MM.1S (cell line): Measurements from ENCODE around the gene MISP.

ENCODE experiments used
- DNase-seq: peaks from one replicate; pipeline ENCODE4 v3.0.0-alpha.2; 2015
- H2AFZ ChIP-seq: fragments of 300-600 bp; sonication (generic); 2 replicates; pipeline ENCODE4 v1.6.0; 2016; ENCODE audit warnings: antibody characterized with exemption, low read length
- H3F3A ChIP-seq: fragments of 300-600 bp; sonication (generic); 2 replicates; pipeline ENCODE4 v1.6.1; 2016; ENCODE audit warnings: mild to moderate bottlenecking, antibody characterized with exemption, low read length, moderate library complexity, mixed read lengths; ENCODE audit not compliant: insufficient read depth
- H3K27ac ChIP-seq: fragments of 300-600 bp; sonication (generic); 2 replicates; pipeline ENCODE4 v1.5.1; 2016; ENCODE audit warnings: mild to moderate bottlenecking, low read length
- H3K27me3 ChIP-seq: fragments of 300-600 bp; sonication (generic); replicated peaks from 2 replicates; pipeline ENCODE4 v1.6.0; 2016; ENCODE audit warnings: low read length; ENCODE audit not compliant: insufficient read depth
- H3K36me3 ChIP-seq: fragments of 300-600 bp; sonication (generic); replicated peaks from 2 replicates; pipeline ENCODE4 v1.6.1; 2016; ENCODE audit warnings: mild to moderate bottlenecking, low read length, mixed read lengths; ENCODE audit not compliant: insufficient read depth
- H3K4me1 ChIP-seq: fragments of 300-600 bp; sonication (generic); 2 replicates; pipeline ENCODE4 v1.6.1; 2016; ENCODE audit warnings: low read length, mixed read lengths
- H3K4me2 ChIP-seq: fragments of 300-600 bp; sonication (generic); 2 replicates; pipeline ENCODE4 v1.6.0; 2016; ENCODE audit warnings: low read depth, low read length
- H3K4me3 ChIP-seq: fragments of 300-600 bp; sonication (generic); 2 replicates; pipeline ENCODE4 v1.5.1; 2016; ENCODE audit warnings: low read length, mixed read lengths
- H3K79me2 ChIP-seq: fragments of 300-600 bp; sonication (generic); 2 replicates; pipeline ENCODE4 v1.6.1; 2016; ENCODE audit warnings: mixed run types, low read length, mixed read lengths
- H3K9ac ChIP-seq: fragments of 300-600 bp; sonication (generic); 2 replicates; pipeline ENCODE4 v1.6.1; 2016; ENCODE audit warnings: low read length, mixed read lengths
- H3K9me2 ChIP-seq: fragments of 300-600 bp; sonication (generic); replicated peaks from 2 replicates; pipeline ENCODE4 v1.6.1; 2016; ENCODE audit warnings: mild to moderate bottlenecking, low read length, mixed read lengths; ENCODE audit not compliant: insufficient read depth
- H3K9me3 ChIP-seq: fragments of 300-600 bp; sonication (generic); replicated peaks from 2 replicates; pipeline ENCODE4 v1.6.1; 2016; ENCODE audit warnings: mild to moderate bottlenecking, low read length, mixed read lengths; ENCODE audit not compliant: insufficient read depth
- H4K20me1 ChIP-seq: fragments of 300-600 bp; sonication (generic); 2 replicates; pipeline ENCODE4 v1.6.1; 2016; ENCODE audit warnings: mild to moderate bottlenecking, low read length, moderate library complexity, mixed read lengths; ENCODE audit not compliant: insufficient read depth
- EZH2 ChIP-seq: fragments of 300-600 bp; sonication (generic); optimal IDR thresholded peaks from 2 replicates; pipeline ENCODE3; 2017; ENCODE audit warnings: low read depth, mild to moderate bottlenecking, antibody characterized with exemption, low read length, mixed read lengths
- EZH2phosphoT487 ChIP-seq: fragments of 300-600 bp; sonication (generic); IDR thresholded peaks from 2 replicates; pipeline ENCODE4 v1.6.1; 2018; ENCODE audit warnings: antibody characterized with exemption, low read length
- TF ChIP-seq, protein P1 (sequence below): fragments of 300-600 bp; sonication (generic); IDR thresholded peaks from 2 replicates; pipeline ENCODE4 v1.5.1; 2016; ENCODE audit warnings: antibody characterized with exemption, low read length, mixed read lengths

Gene MISP

GRCh38 chr19:810077-810855 lies 59.4 kb downstream of the MISP start:
- Histone ChIP-seq H3K27me3 (no peaks in the 10 kb centered on the region), H3K27ac (no peak overlapping the region), H3K4me3 (no peak overlapping the region), H3K9me2 (no peaks in the 10 kb centered on the region), H3F3A (peaks cover 23% of the 10 kb centered on the region), H2AFZ (no peak overlapping the region), H3K9ac (no peak overlapping the region), H3K9me3 (no peaks in the 10 kb centered on the region), H4K20me1 (peaks cover 10% of the 10 kb centered on the region), H3K4me1 (no peaks in the 10 kb centered on the region), H3K4me2 (no peak overlapping the region), H3K36me3 (peaks cover 61% of the 10 kb centered on the region), H3K79me2 (peaks cover 54% of the 10 kb centered on the region)
- DNase-seq = no peak
- no peak for TF ChIP-seq EZH2phosphoT487

- H4K20me1 ChIP-seq = peaks cover 7% of the 10 kb centered on the region; the same call in 1 of the 2 replicates
Observed at GRCh38 chr19:810883-811489, 60.1 kb downstream of the MISP start.

GRCh38 chr19:811506-812048 lies 60.7 kb downstream of the MISP start:
- peaks cover 7% of the 10 kb centered on the region; the same call in 1 of the 2 replicates for H4K20me1 ChIP-seq
- H2AFZ ChIP-seq = no peak overlapping the region
- TF ChIP-seq, protein P1, sequence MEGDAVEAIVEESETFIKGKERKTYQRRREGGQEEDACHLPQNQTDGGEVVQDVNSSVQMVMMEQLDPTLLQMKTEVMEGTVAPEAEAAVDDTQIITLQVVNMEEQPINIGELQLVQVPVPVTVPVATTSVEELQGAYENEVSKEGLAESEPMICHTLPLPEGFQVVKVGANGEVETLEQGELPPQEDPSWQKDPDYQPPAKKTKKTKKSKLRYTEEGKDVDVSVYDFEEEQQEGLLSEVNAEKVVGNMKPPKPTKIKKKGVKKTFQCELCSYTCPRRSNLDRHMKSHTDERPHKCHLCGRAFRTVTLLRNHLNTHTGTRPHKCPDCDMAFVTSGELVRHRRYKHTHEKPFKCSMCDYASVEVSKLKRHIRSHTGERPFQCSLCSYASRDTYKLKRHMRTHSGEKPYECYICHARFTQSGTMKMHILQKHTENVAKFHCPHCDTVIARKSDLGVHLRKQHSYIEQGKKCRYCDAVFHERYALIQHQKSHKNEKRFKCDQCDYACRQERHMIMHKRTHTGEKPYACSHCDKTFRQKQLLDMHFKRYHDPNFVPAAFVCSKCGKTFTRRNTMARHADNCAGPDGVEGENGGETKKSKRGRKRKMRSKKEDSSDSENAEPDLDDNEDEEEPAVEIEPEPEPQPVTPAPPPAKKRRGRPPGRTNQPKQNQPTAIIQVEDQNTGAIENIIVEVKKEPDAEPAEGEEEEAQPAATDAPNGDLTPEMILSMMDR = no peak
- TF ChIP-seq EZH2 (no peak), EZH2phosphoT487 (no peak)
- H3K4me1 ChIP-seq = no peaks in the 10 kb centered on the region
- peaks cover 40% of the 10 kb centered on the region for H3K79me2 ChIP-seq
- no peaks in the 10 kb centered on the region for H3K9me2 ChIP-seq
- H3K36me3 ChIP-seq = peaks cover 51% of the 10 kb centered on the region
- H3K9me3 ChIP-seq = no peaks in the 10 kb centered on the region
- no peak overlapping the region for H3K9ac ChIP-seq
- H3K4me2 ChIP-seq = no peak overlapping the region
- peaks cover 23% of the 10 kb centered on the region for H3F3A ChIP-seq
- DNase-seq = no peak
- H3K4me3 ChIP-seq = no peak overlapping the region
- H3K27ac ChIP-seq = no peak overlapping the region
- no peaks in the 10 kb centered on the region for H3K27me3 ChIP-seq

More at GRCh38 chr19:810883-811489, 60.1 kb downstream of the MISP start:
- no peak for DNase-seq
- Histone ChIP-seq H3K27ac (no peak overlapping the region), H2AFZ (no peak overlapping the region), H3K27me3 (no peaks in the 10 kb centered on the region), H3K4me2 (no peak overlapping the region), H3K36me3 (peaks cover 57% of the 10 kb centered on the region), H3K9me3 (no peaks in the 10 kb centered on the region), H3K9me2 (no peaks in the 10 kb centered on the region), H3K4me3 (no peak overlapping the region), H3K79me2 (peaks cover 46% of the 10 kb centered on the region), H3K9ac (no peak overlapping the region), H3K4me1 (no peaks in the 10 kb centered on the region), H3F3A (peaks cover 23% of the 10 kb centered on the region)
- TF ChIP-seq, protein P1 = no peak
- TF ChIP-seq EZH2phosphoT487 (no peak), EZH2 (no peak)
